Pancreas (tissue), 10 donors: ENCODE results near the gene ALG12. TPM values are rescaled to one million over a fixed set of nuclear protein-coding genes. Genes with fewer than 3 reads are reported as not detected.

Experiments used
- ATAC-seq, 4 donors: fragments of 200-7000 bp; cut with Tn5 transposase; one replicate each; pipeline versions ENCODE4 v1.8.0 to v1.9.1; 2020; ENCODE audit warnings: mild to moderate bottlenecking in 4 of 4, moderate library complexity in 4 of 4
- DNase-seq, 6 donors: peaks; one replicate each; pipeline ENCODE4 v3.0.0-alpha.2; 2020
- FAIRE-seq: peaks from 2 replicates; lab custom pipeline; 2012; peaks lifted over from hg19 to GRCh38; lab: Jason Lieb, UNC
- H3K27ac ChIP-seq, 4 donors: fragments of 200-600 bp; sonication (generic); 1 replicate in 3 of 4; 2 replicates in 1 of 4; pipeline versions ENCODE4 v1.5.0 to v1.8.0; 2020
- H3K27me3 ChIP-seq, 4 donors: fragments of 200-600 bp; one replicate each; pipeline ENCODE4 v1.8.0; 2021
- H3K36me3 ChIP-seq, 3 donors: fragments of 200-600 bp; sonication (generic) in 1 of 3; one replicate each; pipeline versions ENCODE4 v1.5.0 to v1.8.0; 2020 to 2021
- H3K4me1 ChIP-seq, 3 donors: fragments of 200-600 bp; one replicate each; pipeline ENCODE4 v1.8.0; 2021
- H3K4me3 ChIP-seq, 4 donors: fragments of 200-600 bp; sonication (generic) in 2 of 4; one replicate each; pipeline versions ENCODE4 v1.5.0 to v1.8.0; 2020 to 2021
- H3K9me3 ChIP-seq, 4 donors: fragments of 200-600 bp; one replicate each; pipeline ENCODE4 v1.8.0; 2021
- WGBS, 2 donors: extraction: QIAGEN DNeasy Blood & Tissue Kit; methylation state at CpG; one replicate each; pipeline ENCODE4 v1.1.7; 2013; 5-methylcytosine and 5-hydroxymethylcytosine counted together
- intact Hi-C, 3 donors: fragments of 100-400 bp; cut with DNase I; formaldehyde crosslinking; loops; one replicate each; pipeline versions ENCODE4 v1.11.1 to v1.14.2; 2022
- polyA plus RNA-seq, 2 donors: library from polyadenylated mRNA; stranded (reverse); fragments of 200-250 nt; gene quantifications; one replicate each; pipeline ENCODE4 v1.2.3, GENCODE V29; 2013
- total RNA-seq, 6 donors: library from RNA; stranded (reverse); fragmentation: NEBNext Ultra II Directional in 4 of 6; extraction: Animal tissue kit (Norgen Biotek cat#: 25700) in 4 of 6; gene quantifications; one replicate each; pipeline versions ENCODE4 v1.2.1 to v1.2.4, GENCODE V29; 2021 to 2023
- TF ChIP-seq, protein P1 (sequence below), 4 donors: fragments of 200-600 bp; sonication (generic) in 3 of 4; IDR thresholded peaks; one replicate each; pipeline versions ENCODE4 v1.5.0 to v1.8.0; 2021; ENCODE audit warnings: antibody characterized with exemption in 4 of 4
- donor health status: healthy with polysubstance abuse.
- donor health status: DM: no; HTN: no; CAD: no; lungs with moderate emphysema.
- donor health status: DM: no; HTN: no; CAD: no.
- donor health status: control.
- donor health status: control.
- donor health status: Bipolar disorder and iron deficiency.
- donor health status: DM: yes; HTN: yes; CAD: no.
- donor health status: DM: no; HTN: no; CAD: no.
- donor health status: DM: no; HTN: no; CAD: no.
- donor health status: DM: yes; HTN: yes; CAD: no.

Gene ALG12
- total and polyA plus RNA-seq, 8 donors, result 7.1 to 13.1 (median 10.8) TPM

- FAIRE-seq, result no peak
Measured at GRCh38 chr22:49869845-49870712, 48.2 kb downstream of the ALG12 start.

DNA sequence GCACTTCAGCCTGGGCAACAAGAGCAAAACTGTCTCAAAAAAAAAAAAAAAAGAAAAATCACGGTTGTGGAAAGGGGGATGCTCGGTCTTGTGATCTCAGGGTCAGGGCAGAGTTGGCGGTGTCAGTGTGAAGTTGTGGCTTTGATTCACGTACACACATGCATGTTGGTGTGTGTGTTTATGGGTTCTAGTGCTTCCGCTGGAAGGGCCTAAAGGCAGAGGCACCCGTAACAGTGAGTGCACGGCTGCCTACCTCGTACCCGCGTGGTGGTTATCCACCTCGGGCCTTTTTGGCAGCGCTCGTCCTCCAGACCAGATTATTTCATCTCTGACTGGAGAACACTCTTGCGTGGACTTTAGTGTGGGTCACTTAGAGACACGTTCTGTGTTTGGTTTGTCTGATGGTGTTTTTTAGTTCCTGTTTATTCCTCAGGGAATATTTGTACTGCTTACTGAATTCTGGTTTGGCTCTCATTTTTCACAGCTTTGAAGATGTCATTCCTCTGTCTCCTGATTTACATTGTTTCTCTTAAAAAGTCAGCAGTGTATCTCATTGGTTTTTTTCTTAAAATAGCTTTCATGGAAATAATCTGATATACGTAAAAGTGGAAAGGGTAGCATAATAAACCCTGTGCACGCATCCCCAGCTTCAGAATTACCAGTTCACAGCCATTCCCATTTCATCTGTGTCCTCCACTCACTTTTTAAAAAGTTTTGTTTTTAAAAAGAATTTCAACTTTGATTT is 49.0 kb downstream of the ALG12 start:
- WGBS, 2 donors, result 90 to 92% methylated on average over 17 of the region's 17 CpGs
- TF ChIP-seq, protein P1, sequence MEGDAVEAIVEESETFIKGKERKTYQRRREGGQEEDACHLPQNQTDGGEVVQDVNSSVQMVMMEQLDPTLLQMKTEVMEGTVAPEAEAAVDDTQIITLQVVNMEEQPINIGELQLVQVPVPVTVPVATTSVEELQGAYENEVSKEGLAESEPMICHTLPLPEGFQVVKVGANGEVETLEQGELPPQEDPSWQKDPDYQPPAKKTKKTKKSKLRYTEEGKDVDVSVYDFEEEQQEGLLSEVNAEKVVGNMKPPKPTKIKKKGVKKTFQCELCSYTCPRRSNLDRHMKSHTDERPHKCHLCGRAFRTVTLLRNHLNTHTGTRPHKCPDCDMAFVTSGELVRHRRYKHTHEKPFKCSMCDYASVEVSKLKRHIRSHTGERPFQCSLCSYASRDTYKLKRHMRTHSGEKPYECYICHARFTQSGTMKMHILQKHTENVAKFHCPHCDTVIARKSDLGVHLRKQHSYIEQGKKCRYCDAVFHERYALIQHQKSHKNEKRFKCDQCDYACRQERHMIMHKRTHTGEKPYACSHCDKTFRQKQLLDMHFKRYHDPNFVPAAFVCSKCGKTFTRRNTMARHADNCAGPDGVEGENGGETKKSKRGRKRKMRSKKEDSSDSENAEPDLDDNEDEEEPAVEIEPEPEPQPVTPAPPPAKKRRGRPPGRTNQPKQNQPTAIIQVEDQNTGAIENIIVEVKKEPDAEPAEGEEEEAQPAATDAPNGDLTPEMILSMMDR (IDR thresholded peaks at IDR 0.05), result no peak
- FAIRE-seq, result no peak

More at GRCh38 chr22:49869845-49870712, 48.2 kb downstream of the ALG12 start:
- no peaks in the 10 kb centered on the region for H3K4me1 ChIP-seq
- DNase-seq (no peak), ATAC-seq (no peak)
- no peaks in the 10 kb centered on the region for H3K9me3 ChIP-seq
- no peak overlapping the region for H3K27ac ChIP-seq
- TF ChIP-seq, protein P1 (IDR thresholded peaks at IDR 0.05), result no peak
- H3K27me3 ChIP-seq, result no peaks in the 10 kb centered on the region
- H3K4me3 ChIP-seq, result no peak overlapping the region
- 89 to 96% methylated on average over 13 to 14 of the region's 14 CpGs for WGBS, 2 donors
- intact Hi-C loops, result loop anchor here in 1 of 3 donors (10.0 kb wide), 1 partner anchor 45 kb away; the partner anchor contains the start of genes ALG12 and CRELD2
- H3K36me3 ChIP-seq, result no peaks in the 10 kb centered on the region

GRCh38 chr22:49867303-49868265 is 50.7 kb downstream of the ALG12 start:
- WGBS, 2 donors, result 97 to 98% methylated on average over 18 of the region's 18 CpGs
- Histone ChIP-seq H3K27me3 (no peaks in the 10 kb centered on the region), H3K4me3 (no peak overlapping the region), H3K36me3 (no peaks in the 10 kb centered on the region), H3K4me1 (no peaks in the 10 kb centered on the region), H3K27ac (no peak overlapping the region), H3K9me3 (no peaks in the 10 kb centered on the region)
- intact Hi-C loops, result loop anchor here in 1 of 3 donors (10.0 kb wide), 1 partner anchor 47 kb away; the partner anchor contains the start of genes ALG12 and CRELD2
- ATAC-seq, result no peak
- FAIRE-seq, result no peak
- no peak for DNase-seq
- TF ChIP-seq, protein P1 (IDR thresholded peaks at IDR 0.05), result no peak

More for the DNA sequence above, 49.0 kb downstream of the ALG12 start:
- H3K27ac ChIP-seq, result no peak overlapping the region
- DNase-seq (no peak), ATAC-seq (no peak)
- H3K4me1 ChIP-seq, result no peaks in the 10 kb centered on the region
- intact Hi-C loops, result loop anchor here in 1 of 3 donors (10.0 kb wide), 1 partner anchor 46 kb away; the partner anchor contains the start of genes ALG12 and CRELD2
- no peaks in the 10 kb centered on the region for H3K27me3 ChIP-seq
- H3K4me3 ChIP-seq, result no peak overlapping the region
- no peaks in the 10 kb centered on the region for H3K36me3 ChIP-seq
- no peaks in the 10 kb centered on the region for H3K9me3 ChIP-seq

GRCh38 chr22:49866646-49867045 is 51.6 kb downstream of the ALG12 start:
- DNase-seq, result no peak
- H3K4me3 ChIP-seq, result no peak overlapping the region
- H3K36me3 ChIP-seq, result no peaks in the 10 kb centered on the region
- no peak for ATAC-seq
- TF ChIP-seq, protein P1 (IDR thresholded peaks at IDR 0.05), result no peak
- H3K27ac ChIP-seq, result no peak overlapping the region
- FAIRE-seq, result no peak
- H3K9me3 ChIP-seq, result no peaks in the 10 kb centered on the region
- intact Hi-C loops, result loop anchor here in 1 of 3 donors (10.0 kb wide), 1 partner anchor 48 kb away; the partner anchor contains the start of genes ALG12 and CRELD2
- no peaks in the 10 kb centered on the region for H3K27me3 ChIP-seq
- WGBS, 2 donors, result 94 to 95% methylated on average over 8 of the region's 8 CpGs
- no peaks in the 10 kb centered on the region for H3K4me1 ChIP-seq
